HL-60 (cell line): ENCODE results near the gene PDE4C.

Source experiments
- POLR2AphosphoS5 ChIP-seq: IDR thresholded peaks from 2 replicates; pipeline ENCODE4 v1.6.1; 2012; ENCODE audit warnings: low read depth
- REST ChIP-seq: IDR thresholded peaks from 2 replicates; pipeline ENCODE4 v1.6.1; 2012; ENCODE audit warnings: low read depth; ENCODE audit not compliant: insufficient replicate concordance
- TF ChIP-seq, protein P1 (sequence below): IDR thresholded peaks from one replicate; pipeline ENCODE4 v1.5.1; 2011; ENCODE audit warnings: low read length, control low read depth, inconsistent platforms; ENCODE audit not compliant: insufficient read depth

- TF ChIP-seq POLR2AphosphoS5 (no peak; the same call in 1 of the 2 replicates), REST (no peak)
- TF ChIP-seq, protein P1, sequence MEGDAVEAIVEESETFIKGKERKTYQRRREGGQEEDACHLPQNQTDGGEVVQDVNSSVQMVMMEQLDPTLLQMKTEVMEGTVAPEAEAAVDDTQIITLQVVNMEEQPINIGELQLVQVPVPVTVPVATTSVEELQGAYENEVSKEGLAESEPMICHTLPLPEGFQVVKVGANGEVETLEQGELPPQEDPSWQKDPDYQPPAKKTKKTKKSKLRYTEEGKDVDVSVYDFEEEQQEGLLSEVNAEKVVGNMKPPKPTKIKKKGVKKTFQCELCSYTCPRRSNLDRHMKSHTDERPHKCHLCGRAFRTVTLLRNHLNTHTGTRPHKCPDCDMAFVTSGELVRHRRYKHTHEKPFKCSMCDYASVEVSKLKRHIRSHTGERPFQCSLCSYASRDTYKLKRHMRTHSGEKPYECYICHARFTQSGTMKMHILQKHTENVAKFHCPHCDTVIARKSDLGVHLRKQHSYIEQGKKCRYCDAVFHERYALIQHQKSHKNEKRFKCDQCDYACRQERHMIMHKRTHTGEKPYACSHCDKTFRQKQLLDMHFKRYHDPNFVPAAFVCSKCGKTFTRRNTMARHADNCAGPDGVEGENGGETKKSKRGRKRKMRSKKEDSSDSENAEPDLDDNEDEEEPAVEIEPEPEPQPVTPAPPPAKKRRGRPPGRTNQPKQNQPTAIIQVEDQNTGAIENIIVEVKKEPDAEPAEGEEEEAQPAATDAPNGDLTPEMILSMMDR = no peak
Observed at GRCh38 chr19:18274781-18275356, 48.6 kb upstream of the PDE4C start.
